ENCODE data around the gene SNX14. TPM values are rescaled to one million over a fixed set of nuclear protein-coding genes. Genes with fewer than 3 reads are reported as not detected.

SNX14 gene
- total RNA-seq, 1 donor: 117 TPM

DNA sequence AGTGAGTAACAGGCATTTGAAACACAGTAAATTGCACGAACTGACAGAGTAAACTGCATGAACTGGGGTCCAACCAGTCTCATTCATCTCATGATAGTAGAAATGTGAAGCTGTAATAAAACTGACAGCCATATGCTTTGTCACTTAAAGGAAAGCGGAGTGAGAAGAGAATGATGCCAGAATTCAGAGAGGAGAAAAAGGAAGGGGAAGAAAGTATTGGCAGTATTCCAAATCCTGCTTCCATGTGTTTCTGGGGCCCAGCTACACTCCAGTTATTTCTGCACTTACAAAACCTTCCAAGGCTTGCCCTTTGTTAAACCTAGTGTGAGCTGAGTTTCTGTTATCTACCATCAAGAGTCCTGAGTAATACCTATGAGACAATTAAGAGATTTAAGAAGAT is 17.2 kb downstream of the SNX14 start:
- Histone ChIP-seq H3K4me1 (ENCODE audit: insufficient read depth, low read length) (peaks cover 28% of the 10 kb centered on the region), H2AFZ (ENCODE audit: low read length) (no peak overlapping the region), H3K27ac (ENCODE audit: low read depth, low read length) (peak overlapping the region; percentile 17), H3K9me3 (ENCODE audit: low read depth, low read length) (no peaks in the 10 kb centered on the region), H3K36me3 (ENCODE audit: insufficient read depth, low read length) (peaks cover 4% of the 10 kb centered on the region), H3K4me2 (ENCODE audit: insufficient read depth, low read length) (no peak overlapping the region), H4K20me1 (ENCODE audit: insufficient read depth, low read length) (peaks cover 41% of the 10 kb centered on the region), H3K27me3 (ENCODE audit: insufficient read depth, low read length) (no peaks in the 10 kb centered on the region), H3K79me2 (ENCODE audit: insufficient read depth, low read length) (peaks cover 94% of the 10 kb centered on the region), H3K4me3 (ENCODE audit: insufficient read depth, low read length) (no peak overlapping the region)
- no peak for DNase-seq (ENCODE audit: insufficient read length, low spot score, missing footprints)
- no peak for TF ChIP-seq CTCF (IDR thresholded peaks at IDR 0.05; ENCODE audit: extremely low read depth, low read depth, low read length)

- Histone ChIP-seq H2AFZ (ENCODE audit: low read length) (no peak overlapping the region), H3K9me3 (ENCODE audit: low read depth, low read length) (no peaks in the 10 kb centered on the region), H3K79me2 (ENCODE audit: insufficient read depth, low read length) (peaks cover 83% of the 10 kb centered on the region), H3K27ac (ENCODE audit: low read depth, low read length) (peak overlapping the region; percentile 65), H3K4me1 (ENCODE audit: insufficient read depth, low read length) (peaks cover 15% of the 10 kb centered on the region), H3K4me3 (ENCODE audit: insufficient read depth, low read length) (no peak overlapping the region), H3K4me2 (ENCODE audit: insufficient read depth, low read length) (peak overlapping the region; percentile 12), H4K20me1 (ENCODE audit: insufficient read depth, low read length) (peaks cover 28% of the 10 kb centered on the region), H3K27me3 (ENCODE audit: insufficient read depth, low read length) (no peaks in the 10 kb centered on the region), H3K36me3 (ENCODE audit: insufficient read depth, low read length) (peaks cover 8% of the 10 kb centered on the region)
- peak; percentile 66 for DNase-seq (ENCODE audit: insufficient read length, low spot score, missing footprints)
- no peak for TF ChIP-seq CTCF (IDR thresholded peaks at IDR 0.05; ENCODE audit: extremely low read depth, low read depth, low read length)
Observed at GRCh38 chr6:85574932-85575598, 18.6 kb downstream of the SNX14 start.

DNA sequence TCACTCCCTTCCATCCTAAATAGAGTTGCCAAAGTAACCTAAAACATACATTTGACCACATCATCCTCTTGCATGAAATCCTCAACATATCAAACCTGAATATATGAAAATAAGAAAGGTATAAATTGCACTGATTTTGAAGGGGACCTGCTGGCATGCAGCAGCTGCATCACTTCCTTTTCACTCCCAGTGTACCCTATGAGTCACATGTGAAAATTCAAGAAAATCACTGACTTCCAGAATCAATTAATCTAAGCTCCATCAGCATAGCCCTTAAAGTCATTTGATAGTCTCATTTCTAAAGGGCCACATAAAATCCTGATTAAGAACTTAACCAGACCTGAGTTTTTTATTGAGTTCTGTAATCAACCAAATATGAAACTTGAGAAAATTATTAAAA is 24.3 kb downstream of the SNX14 start:
- no peak for TF ChIP-seq CTCF (IDR thresholded peaks at IDR 0.05; ENCODE audit: extremely low read depth, low read depth, low read length)
- Histone ChIP-seq H3K9me3 (ENCODE audit: low read depth, low read length) (no peaks in the 10 kb centered on the region), H4K20me1 (ENCODE audit: insufficient read depth, low read length) (no peaks in the 10 kb centered on the region), H2AFZ (ENCODE audit: low read length) (no peak overlapping the region), H3K4me3 (ENCODE audit: insufficient read depth, low read length) (no peak overlapping the region), H3K4me1 (ENCODE audit: insufficient read depth, low read length) (peaks cover 4% of the 10 kb centered on the region), H3K36me3 (ENCODE audit: insufficient read depth, low read length) (peaks cover 21% of the 10 kb centered on the region), H3K4me2 (ENCODE audit: insufficient read depth, low read length) (no peak overlapping the region), H3K79me2 (ENCODE audit: insufficient read depth, low read length) (peaks cover 45% of the 10 kb centered on the region), H3K27ac (ENCODE audit: low read depth, low read length) (peak overlapping the region; percentile 36), H3K27me3 (ENCODE audit: insufficient read depth, low read length) (no peaks in the 10 kb centered on the region)
- DNase-seq (ENCODE audit: insufficient read length, low spot score, missing footprints): no peak

DNA sequence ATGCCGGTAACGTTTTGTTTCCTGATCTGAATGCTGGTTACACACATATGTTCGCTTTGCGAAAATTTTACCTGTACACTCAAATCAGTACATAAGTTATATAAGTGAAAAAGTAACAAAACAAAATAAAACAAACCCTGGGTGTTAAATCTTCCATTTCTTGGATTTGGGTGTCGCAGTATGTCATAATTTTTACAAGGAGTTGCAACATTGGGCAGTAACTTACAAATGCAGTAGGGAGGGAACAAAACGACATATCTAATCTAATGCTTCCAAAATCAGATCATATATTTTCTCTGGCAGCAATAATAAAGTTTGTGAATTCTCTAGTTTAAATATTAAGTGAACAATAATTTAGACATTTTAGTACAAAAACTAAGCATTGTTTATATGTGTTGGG is 25.2 kb downstream of the SNX14 start:
- TF ChIP-seq CTCF (IDR thresholded peaks at IDR 0.05; ENCODE audit: extremely low read depth, low read depth, low read length): no peak
- peaks cover 37% of the 10 kb centered on the region for H3K79me2 ChIP-seq (ENCODE audit: insufficient read depth, low read length)
- no peaks in the 10 kb centered on the region for H3K27me3 ChIP-seq (ENCODE audit: insufficient read depth, low read length)

More for the DNA sequence above, 25.2 kb downstream of the SNX14 start:
- Histone ChIP-seq H4K20me1 (ENCODE audit: insufficient read depth, low read length) (no peaks in the 10 kb centered on the region), H3K4me1 (ENCODE audit: insufficient read depth, low read length) (peaks cover 4% of the 10 kb centered on the region), H3K36me3 (ENCODE audit: insufficient read depth, low read length) (peaks cover 23% of the 10 kb centered on the region), H2AFZ (ENCODE audit: low read length) (no peak overlapping the region), H3K27ac (ENCODE audit: low read depth, low read length) (no peak overlapping the region), H3K4me3 (ENCODE audit: insufficient read depth, low read length) (no peak overlapping the region), H3K9me3 (ENCODE audit: low read depth, low read length) (no peaks in the 10 kb centered on the region), H3K4me2 (ENCODE audit: insufficient read depth, low read length) (no peak overlapping the region)
- no peak for DNase-seq (ENCODE audit: insufficient read length, low spot score, missing footprints)
